ENCODE results near the gene IP6K2. TPM values are rescaled to one million over a fixed set of nuclear protein-coding genes. Genes with fewer than 3 reads are reported as not detected.

The IP6K2 gene
- 38.7 and 39.9 TPM in 2 replicates for total RNA-seq

GRCh38 chr3:48716982-48717746 is at the start of gene IP6K2:
Gene IP6K2 (minus strand): TSS chr3:48717221. CDS start chr3:48695291, 21,930 bp downstream.

GRCh38 chr3:48685603-48686511 is 31.2 kb downstream of the IP6K2 start, which contains the start of gene NCKIPSD:
Gene NCKIPSD (minus strand): TSS chr3:48685915. CDS start chr3:48685807, 108 bp downstream.

GRCh38 chr3:48662753-48663488 is 54.1 kb downstream of the IP6K2 start, which contains the start of gene CELSR3:
Gene CELSR3 (minus strand): TSS chr3:48662886. CDS start chr3:48662634, 252 bp downstream.

Small RNA genes lying within 50 kb of the gene (small RNA-seq; reads per million reads assigned to genes)
- not detected for gene AC141002.1 (ENCODE audit: low replicate concordance)

Other genes with a start within 250 kb of the IP6K2 start
- gene SHISA5, start 213.0 kb downstream of the IP6K2 start, total RNA-seq: 192 and 194 TPM in 2 replicates
- 7.9 and 45.8 TPM in 2 replicates for gene PFKFB4, start 160.4 kb downstream of the IP6K2 start, total RNA-seq
- gene UCN2, start 153.4 kb downstream of the IP6K2 start, total RNA-seq: 2.2 and 25.1 TPM in 2 replicates
- 23.6 and 259 TPM in 2 replicates for gene COL7A1, start 121.9 kb downstream of the IP6K2 start, total RNA-seq
- 448 and 544 TPM in 2 replicates for gene UQCRC1, start 107.6 kb downstream of the IP6K2 start, total RNA-seq
- gene TMEM89, start 95.5 kb downstream of the IP6K2 start, total RNA-seq: not detected in 2 replicates
- 49.5 and 53.8 TPM in 2 replicates for gene SLC26A6, start 81.8 kb downstream of the IP6K2 start, total RNA-seq
- 1.1 and 2.4 TPM in 2 replicates for gene CELSR3, start 54.3 kb downstream of the IP6K2 start, total RNA-seq
- gene NCKIPSD, start 31.3 kb downstream of the IP6K2 start, total RNA-seq: 21.9 and 23.8 TPM in 2 replicates
- gene PRKAR2A, start 130.7 kb upstream of the IP6K2 start, total RNA-seq: 35.5 and 73.4 TPM in 2 replicates
- gene SLC25A20, start 181.7 kb upstream of the IP6K2 start, total RNA-seq: 17.1 and 18.6 TPM in 2 replicates
- gene ARIH2, start 201.6 kb upstream of the IP6K2 start, total RNA-seq: 91.7 and 92.5 TPM in 2 replicates